Measurements from ENCODE around the gene IWS1. TPM values are rescaled to one million over a fixed set of nuclear protein-coding genes. Genes with fewer than 3 reads are reported as not detected.
"Not testable (repeated sequence)": the region's sequence is repeated elsewhere in the genome, so short reads cannot be mapped to it uniquely, and the experiment has no call there.

The IWS1 gene
- total RNA-seq, 1 donor from 2014 or later: 40.8 TPM

DNA sequence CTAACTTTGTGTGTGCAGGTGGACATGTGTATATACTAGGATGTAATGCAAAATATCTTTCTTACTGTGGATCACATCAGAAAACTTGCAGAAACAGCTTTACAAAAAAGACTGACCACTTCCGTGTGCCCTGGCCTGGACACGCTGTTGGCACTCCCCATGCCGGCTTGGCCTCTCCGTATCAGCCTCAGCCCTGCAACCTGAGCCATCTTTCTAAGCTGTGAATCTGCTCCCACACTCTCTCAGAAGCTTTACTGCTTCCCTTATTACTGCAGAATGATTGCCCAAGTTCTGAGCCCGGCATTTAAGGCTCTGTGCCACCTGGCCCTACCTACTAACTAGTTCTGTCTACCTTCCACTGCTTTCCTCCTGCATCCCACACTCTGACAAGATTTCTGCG, 47.0 kb upstream of the IWS1 start:
- DNase-seq (ENCODE audit: low read depth) (no peak), FAIRE-seq (no peak)
- H3K27me3 ChIP-seq (ENCODE audit: control insufficient read depth, insufficient read depth, low read length): peaks cover 2% of the 10 kb centered on the region
- no peaks in the 10 kb centered on the region for H3K36me3 ChIP-seq (ENCODE audit: control insufficient read depth, insufficient read depth, low read length)
- H3K4me3 ChIP-seq (ENCODE audit: low read depth, low read length): no peak overlapping the region
- TF ChIP-seq, protein P1, sequence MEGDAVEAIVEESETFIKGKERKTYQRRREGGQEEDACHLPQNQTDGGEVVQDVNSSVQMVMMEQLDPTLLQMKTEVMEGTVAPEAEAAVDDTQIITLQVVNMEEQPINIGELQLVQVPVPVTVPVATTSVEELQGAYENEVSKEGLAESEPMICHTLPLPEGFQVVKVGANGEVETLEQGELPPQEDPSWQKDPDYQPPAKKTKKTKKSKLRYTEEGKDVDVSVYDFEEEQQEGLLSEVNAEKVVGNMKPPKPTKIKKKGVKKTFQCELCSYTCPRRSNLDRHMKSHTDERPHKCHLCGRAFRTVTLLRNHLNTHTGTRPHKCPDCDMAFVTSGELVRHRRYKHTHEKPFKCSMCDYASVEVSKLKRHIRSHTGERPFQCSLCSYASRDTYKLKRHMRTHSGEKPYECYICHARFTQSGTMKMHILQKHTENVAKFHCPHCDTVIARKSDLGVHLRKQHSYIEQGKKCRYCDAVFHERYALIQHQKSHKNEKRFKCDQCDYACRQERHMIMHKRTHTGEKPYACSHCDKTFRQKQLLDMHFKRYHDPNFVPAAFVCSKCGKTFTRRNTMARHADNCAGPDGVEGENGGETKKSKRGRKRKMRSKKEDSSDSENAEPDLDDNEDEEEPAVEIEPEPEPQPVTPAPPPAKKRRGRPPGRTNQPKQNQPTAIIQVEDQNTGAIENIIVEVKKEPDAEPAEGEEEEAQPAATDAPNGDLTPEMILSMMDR (IDR thresholded peaks at IDR 0.05; ENCODE audit: insufficient read depth, low read length, severe bottlenecking): no peak

GRCh38 chr2:127572841-127573240, 46.6 kb upstream of the IWS1 start:
- no peak for FAIRE-seq
- H3K27me3 ChIP-seq (ENCODE audit: control insufficient read depth, insufficient read depth, low read length): peaks cover 4% of the 10 kb centered on the region
- TF ChIP-seq, protein P1 (IDR thresholded peaks at IDR 0.05; ENCODE audit: insufficient read depth, low read length, severe bottlenecking): no peak
- no peak for DNase-seq (ENCODE audit: low read depth)
- H3K4me3 ChIP-seq (ENCODE audit: low read depth, low read length): no peak overlapping the region
- no peaks in the 10 kb centered on the region for H3K36me3 ChIP-seq (ENCODE audit: control insufficient read depth, insufficient read depth, low read length)

GRCh38 chr2:127572352-127572751, 46.1 kb upstream of the IWS1 start:
- not testable (repeated sequence) for H3K27me3 ChIP-seq (ENCODE audit: control insufficient read depth, insufficient read depth, low read length); H3K4me3 ChIP-seq (ENCODE audit: low read depth, low read length); H3K36me3 ChIP-seq (ENCODE audit: control insufficient read depth, insufficient read depth, low read length); FAIRE-seq; DNase-seq (ENCODE audit: low read depth)

DNA sequence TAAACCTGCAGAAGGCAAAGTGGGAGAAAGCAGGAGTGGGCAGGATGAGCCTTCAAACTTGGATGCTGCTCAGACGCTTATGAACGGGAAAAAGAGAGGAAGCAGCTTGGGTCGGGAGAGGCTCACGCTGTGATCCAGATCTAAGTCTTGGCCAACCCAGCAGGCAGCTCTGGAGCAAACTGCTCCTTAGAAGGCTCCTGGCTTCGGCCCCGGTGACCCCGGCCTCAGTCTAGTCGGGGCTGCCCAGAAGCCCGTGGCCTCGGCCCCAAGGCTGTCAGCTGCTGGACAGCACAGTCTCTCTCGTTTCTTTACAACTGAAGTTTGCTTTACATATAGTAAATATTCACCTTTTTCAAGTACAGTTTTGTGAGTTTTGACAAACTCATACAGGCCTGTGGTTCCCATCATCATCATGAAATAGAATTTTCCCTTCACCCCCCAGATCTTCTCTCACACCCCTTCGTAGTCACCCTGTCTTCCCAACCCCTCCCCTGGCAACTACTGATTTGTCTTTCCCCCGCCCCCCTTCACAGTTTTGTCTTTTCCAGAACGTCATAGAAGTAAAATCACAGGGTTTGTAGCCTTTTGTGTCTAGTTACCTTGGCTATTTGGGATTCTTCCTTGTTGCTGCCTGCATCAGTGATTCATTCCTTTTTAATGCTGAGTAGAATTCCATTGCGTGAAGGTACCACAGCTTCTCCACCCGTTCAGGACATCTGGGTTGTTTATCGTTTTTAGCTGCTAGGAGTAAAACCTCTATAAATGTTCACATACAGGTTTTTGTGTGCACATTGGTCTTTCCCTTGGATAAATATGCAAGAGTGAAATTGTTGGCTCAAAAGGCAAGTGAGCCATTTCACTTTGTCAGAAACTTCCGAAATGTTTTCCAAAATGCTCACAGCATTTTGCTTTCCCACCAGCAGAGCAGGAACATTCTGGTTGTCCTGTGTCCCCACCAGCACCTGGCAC, 44.3 kb upstream of the IWS1 start:
- DNase-seq (ENCODE audit: low read depth): peak; percentile 12
- Histone ChIP-seq H3K36me3 (ENCODE audit: control insufficient read depth, insufficient read depth, low read length) (no peaks in the 10 kb centered on the region), H3K27me3 (ENCODE audit: control insufficient read depth, insufficient read depth, low read length) (peaks cover 4% of the 10 kb centered on the region), H3K4me3 (ENCODE audit: low read depth, low read length) (no peak overlapping the region)
- FAIRE-seq: no peak
- TF ChIP-seq, protein P1 (IDR thresholded peaks at IDR 0.05; ENCODE audit: insufficient read depth, low read length, severe bottlenecking): no peak

- FAIRE-seq (no peak), DNase-seq (ENCODE audit: low read depth) (no peak)
- Histone ChIP-seq H3K36me3 (ENCODE audit: control insufficient read depth, insufficient read depth, low read length) (no peaks in the 10 kb centered on the region), H3K27me3 (ENCODE audit: control insufficient read depth, insufficient read depth, low read length) (peaks cover 2% of the 10 kb centered on the region), H3K4me3 (ENCODE audit: low read depth, low read length) (no peak overlapping the region)
- TF ChIP-seq, protein P1 (IDR thresholded peaks at IDR 0.05; ENCODE audit: insufficient read depth, low read length, severe bottlenecking): no peak
Observed at GRCh38 chr2:127569666-127570065, 43.4 kb upstream of the IWS1 start.

DNA sequence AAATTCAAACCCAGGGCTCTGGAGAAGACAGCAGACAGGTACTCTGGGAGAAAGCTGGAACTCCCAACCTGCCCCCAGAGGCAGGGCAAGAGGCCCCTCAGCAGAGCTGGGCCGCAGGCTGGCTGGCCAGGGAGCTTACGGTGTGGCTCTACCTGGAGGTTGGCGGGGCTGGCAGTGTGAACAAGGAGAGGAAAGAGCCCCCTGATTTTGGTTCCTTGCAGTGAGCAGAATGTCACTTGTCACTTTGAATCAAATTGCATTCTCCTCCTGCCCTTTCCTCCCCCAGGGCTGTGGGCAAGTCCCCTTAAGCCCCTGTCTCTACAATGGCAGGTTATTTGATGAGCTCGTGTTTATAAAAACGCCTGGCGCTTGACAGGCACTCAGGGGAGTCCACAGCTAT, 41.8 kb upstream of the IWS1 start:
- Histone ChIP-seq H3K36me3 (ENCODE audit: control insufficient read depth, insufficient read depth, low read length) (no peaks in the 10 kb centered on the region), H3K4me3 (ENCODE audit: low read depth, low read length) (no peak overlapping the region), H3K27me3 (ENCODE audit: control insufficient read depth, insufficient read depth, low read length) (peaks cover 4% of the 10 kb centered on the region)
- TF ChIP-seq, protein P1 (IDR thresholded peaks at IDR 0.05; ENCODE audit: insufficient read depth, low read length, severe bottlenecking): no peak
- DNase-seq (ENCODE audit: low read depth) (no peak), FAIRE-seq (no peak)

Data from bronchial epithelial cell (primary cell).